Astrocyte of the spinal cord (primary cell): Measurements from ENCODE around the gene RNLS.
A peak's percentile ranks its signal among the peaks of the same experiment; 100 is the strongest.

Experiments used
- DNase-seq: peaks from one replicate; pipeline ENCODE4 v3.0.0; 2011; ENCODE audit warnings: low read depth, low spot score
- H3K4me3 ChIP-seq: 2 replicates; pipeline ENCODE4 v1.5.1; 2011; ENCODE audit warnings: low read depth, mild to moderate bottlenecking, low read length, moderate library complexity
- CTCF ChIP-seq: IDR thresholded peaks from 2 replicates; pipeline ENCODE4 v1.5.1; 2012; ENCODE audit warnings: low read depth, mild to moderate bottlenecking, low read length, inconsistent platforms
- in situ Hi-C: cut with HindIII; loops from 2 replicates; pipeline ENCODE4 v1.10.0; 2017; ENCODE audit warnings: low sequenced_read_pairs

The RNLS gene

GRCh38 chr10:88243836-88244730 is 339.0 kb downstream of the RNLS start:
- in situ Hi-C loops, result no loop called here
- no peak for TF ChIP-seq CTCF
- H3K4me3 ChIP-seq, result no peak overlapping the region
- DNase-seq, result peak; percentile 43

GRCh38 chr10:88243202-88243744 is 339.8 kb downstream of the RNLS start:
- no peak for TF ChIP-seq CTCF
- H3K4me3 ChIP-seq, result no peak overlapping the region
- in situ Hi-C loops, result no loop called here
- DNase-seq, result no peak

GRCh38 chr10:88241501-88241900 is 341.6 kb downstream of the RNLS start:
- TF ChIP-seq CTCF, result no peak
- in situ Hi-C loops, result no loop called here
- no peak overlapping the region for H3K4me3 ChIP-seq
- DNase-seq, result no peak

GRCh38 chr10:88239212-88239611 is 343.9 kb downstream of the RNLS start:
- no peak for DNase-seq
- no peak for TF ChIP-seq CTCF
- in situ Hi-C loops, result no loop called here
- H3K4me3 ChIP-seq, result no peak overlapping the region

GRCh38 chr10:88238615-88238914 is 344.6 kb downstream of the RNLS start:
- no peak for TF ChIP-seq CTCF
- H3K4me3 ChIP-seq, result no peak overlapping the region
- in situ Hi-C loops, result no loop called here
- DNase-seq, result no peak

GRCh38 chr10:88237896-88238614 is 345.1 kb downstream of the RNLS start:
- H3K4me3 ChIP-seq, result no peak overlapping the region
- in situ Hi-C loops, result no loop called here
- no peak for TF ChIP-seq CTCF
- DNase-seq, result no peak
